ENCODE results near the gene MAP4K4. TPM values are rescaled to one million over a fixed set of nuclear protein-coding genes. Genes with fewer than 3 reads are reported as not detected.

MAP4K4 gene
- total and polyA plus RNA-seq, 4 donors, result 19.7 to 91.7 (median 54.0) TPM

GRCh38 chr2:101872480-101872879, 175.0 kb downstream of the MAP4K4 start:
- no peak for ATAC-seq (ENCODE audit: insufficient read depth, low FRiP score)
- H3K27me3 ChIP-seq (ENCODE audit: control insufficient read depth in 3 of 3, insufficient read depth in 3 of 3, low read length in 2 of 3), result no peaks in the 10 kb centered on the region
- 79 to 84% methylated on average over 3 of the region's 3 CpGs for WGBS, 2 donors
- no peak overlapping the region for H3K9ac ChIP-seq (ENCODE audit: insufficient read depth in 1 of 2, low read length in 2 of 2)
- no peak overlapping the region for H3K27ac ChIP-seq (ENCODE audit: low read depth in 1 of 2, low read length in 1 of 2)
- peaks cover 38 to 75% (median 53%) of the 10 kb centered on the region in 4 donors for H3K36me3 ChIP-seq (ENCODE audit: control insufficient read depth in 4 of 4, insufficient read depth in 4 of 4, low read length in 4 of 4)
- H3K9me3 ChIP-seq (ENCODE audit: control insufficient read depth in 4 of 4, insufficient read depth in 3 of 4, low read length in 3 of 4), result no peaks in the 10 kb centered on the region
- no peaks in the 10 kb centered on the region for H3K4me1 ChIP-seq (ENCODE audit: control insufficient read depth in 5 of 5, insufficient read depth in 5 of 5, low read length in 5 of 5)
- DNase-seq, result no peak
- TF ChIP-seq CTCF (IDR thresholded peaks at IDR 0.05; ENCODE audit: control extremely low read depth, extremely low read depth), result no peak
- no peak overlapping the region for H3K4me3 ChIP-seq

GRCh38 chr2:101873543-101873942, 176.0 kb downstream of the MAP4K4 start:
- ATAC-seq (ENCODE audit: insufficient read depth, low FRiP score), result no peak
- no peak for TF ChIP-seq CTCF (IDR thresholded peaks at IDR 0.05; ENCODE audit: control extremely low read depth, extremely low read depth)
- Histone ChIP-seq H3K4me1 (ENCODE audit: control insufficient read depth in 5 of 5, insufficient read depth in 5 of 5, low read length in 5 of 5) (no peaks in the 10 kb centered on the region), H3K36me3 (ENCODE audit: control insufficient read depth in 4 of 4, insufficient read depth in 4 of 4, low read length in 4 of 4) (peaks cover 36 to 73% (median 54%) of the 10 kb centered on the region in 4 donors), H3K4me3 (no peak overlapping the region), H3K9me3 (ENCODE audit: control insufficient read depth in 4 of 4, insufficient read depth in 3 of 4, low read length in 3 of 4) (no peaks in the 10 kb centered on the region), H3K9ac (ENCODE audit: insufficient read depth in 1 of 2, low read length in 2 of 2) (no peak overlapping the region), H3K27me3 (ENCODE audit: control insufficient read depth in 3 of 3, insufficient read depth in 3 of 3, low read length in 2 of 3) (no peaks in the 10 kb centered on the region), H3K27ac (ENCODE audit: low read depth in 1 of 2, low read length in 1 of 2) (no peak overlapping the region)
- DNase-seq, result no peak
- WGBS, 2 donors, result 93 to 95% methylated on average over 3 of the region's 3 CpGs

GRCh38 chr2:101874069-101874468, 176.6 kb downstream of the MAP4K4 start:
- Histone ChIP-seq H3K9me3 (ENCODE audit: control insufficient read depth in 4 of 4, insufficient read depth in 3 of 4, low read length in 3 of 4) (no peaks in the 10 kb centered on the region), H3K27ac (ENCODE audit: low read depth in 1 of 2, low read length in 1 of 2) (no peak overlapping the region), H3K4me3 (no peak overlapping the region), H3K4me1 (ENCODE audit: control insufficient read depth in 5 of 5, insufficient read depth in 5 of 5, low read length in 5 of 5) (no peaks in the 10 kb centered on the region), H3K27me3 (ENCODE audit: control insufficient read depth in 3 of 3, insufficient read depth in 3 of 3, low read length in 2 of 3) (no peaks in the 10 kb centered on the region), H3K9ac (ENCODE audit: insufficient read depth in 1 of 2, low read length in 2 of 2) (no peak overlapping the region), H3K36me3 (ENCODE audit: control insufficient read depth in 4 of 4, insufficient read depth in 4 of 4, low read length in 4 of 4) (peaks cover 36 to 71% (median 53%) of the 10 kb centered on the region in 4 donors)
- DNase-seq (no peak), ATAC-seq (ENCODE audit: insufficient read depth, low FRiP score) (no peak)
- no peak for TF ChIP-seq CTCF (IDR thresholded peaks at IDR 0.05; ENCODE audit: control extremely low read depth, extremely low read depth)
- 96 to 97% methylated on average over 3 of the region's 3 CpGs for WGBS, 2 donors

- no peak overlapping the region for H3K4me3 ChIP-seq
- no peak for ATAC-seq (ENCODE audit: insufficient read depth, low FRiP score)
Measured at GRCh38 chr2:101879466-101879865, 182.0 kb downstream of the MAP4K4 start.

More at GRCh38 chr2:101879466-101879865, 182.0 kb downstream of the MAP4K4 start:
- H3K9ac ChIP-seq (ENCODE audit: insufficient read depth in 1 of 2, low read length in 2 of 2), result no peak overlapping the region
- peaks cover 18 to 46% (median 36%) of the 10 kb centered on the region in 4 donors for H3K36me3 ChIP-seq (ENCODE audit: control insufficient read depth in 4 of 4, insufficient read depth in 4 of 4, low read length in 4 of 4)
- no peak for TF ChIP-seq CTCF (IDR thresholded peaks at IDR 0.05; ENCODE audit: control extremely low read depth, extremely low read depth)
- DNase-seq, result no peak
- no peaks in the 10 kb centered on the region for H3K27me3 ChIP-seq (ENCODE audit: control insufficient read depth in 3 of 3, insufficient read depth in 3 of 3, low read length in 2 of 3)
- no peak overlapping the region for H3K27ac ChIP-seq (ENCODE audit: low read depth in 1 of 2, low read length in 1 of 2)
- peaks cover 0 to 4% (median 1%) of the 10 kb centered on the region in 5 donors for H3K4me1 ChIP-seq (ENCODE audit: control insufficient read depth in 5 of 5, insufficient read depth in 5 of 5, low read length in 5 of 5)
- H3K9me3 ChIP-seq (ENCODE audit: control insufficient read depth in 4 of 4, insufficient read depth in 3 of 4, low read length in 3 of 4), result no peaks in the 10 kb centered on the region

Measured in lung (tissue), 12 donors.